Activated T-helper 17 cell treated with anti-CD3 and anti-CD28 coated beads, Interleukin-2, amount 50 U/mL, for 72 hours (primary cell): ENCODE results near the gene RTP3. TPM values are rescaled to one million over a fixed set of nuclear protein-coding genes. Genes with fewer than 3 reads are reported as not detected.

ENCODE experiments used
- ATAC-seq: fragments of 150-1000 bp; cut with Tn5 transposase; replicated peaks from 2 replicates; pipeline ENCODE4 v1.10.0; 2021; ENCODE audit warnings: mild to moderate bottlenecking, moderate library complexity
- H3K27ac Mint-ChIP-seq: one replicate; pipeline ENCODE4 v1.8.0; 2022; ENCODE audit warnings: mixed read lengths
- H3K27me3 Mint-ChIP-seq: one replicate; pipeline ENCODE4 v1.8.0; 2022; ENCODE audit warnings: mixed read lengths
- H3K36me3 Mint-ChIP-seq: one replicate; pipeline ENCODE4 v1.8.0; 2022; ENCODE audit warnings: low read depth, mild to moderate bottlenecking, mixed read lengths
- H3K4me1 Mint-ChIP-seq: one replicate; pipeline ENCODE4 v1.8.0; 2022; ENCODE audit warnings: mixed read lengths
- H3K4me3 Mint-ChIP-seq: one replicate; pipeline ENCODE4 v1.8.0; 2022; ENCODE audit warnings: mild to moderate bottlenecking, mixed read lengths
- H3K9me3 Mint-ChIP-seq: one replicate; pipeline ENCODE4 v1.8.0; 2022; ENCODE audit warnings: mixed read lengths
- total RNA-seq, 2 donors: library from RNA; stranded (reverse); gene quantifications; one replicate each; pipeline ENCODE4 v1.2.3, GENCODE V29; 2022

RTP3 gene
- total RNA-seq, 2 donors from 2014 or later = not detected

GRCh38 chr3:46549989-46550388 lies 52.2 kb downstream of the RTP3 start:
- no peak overlapping the region for H3K4me3 Mint-ChIP-seq
- no peaks in the 10 kb centered on the region for H3K9me3 Mint-ChIP-seq
- H3K36me3 Mint-ChIP-seq = no peaks in the 10 kb centered on the region
- H3K27me3 Mint-ChIP-seq = no peaks in the 10 kb centered on the region
- H3K27ac Mint-ChIP-seq = no peak overlapping the region
- peaks cover 9% of the 10 kb centered on the region for H3K4me1 Mint-ChIP-seq
- no peak for ATAC-seq

Other genes with a start within 250 kb of the RTP3 start
- gene CCR2, start 143.9 kb upstream of the RTP3 start, total RNA-seq = 10 to 100 TPM in 1 of 2 donors, 1 to 10 TPM in 1; 2.9 to 17.5 TPM
- gene CCR5, start 127.0 kb upstream of the RTP3 start, total RNA-seq = 10 to 100 TPM in 1 of 2 donors, 1 to 10 TPM in 1; 2.2 to 13.8 TPM
- 1 to 10 TPM; 2.1 to 3.7 TPM for gene CCRL2, start 90.7 kb upstream of the RTP3 start, total RNA-seq
- gene LTF, start 33.1 kb upstream of the RTP3 start, total RNA-seq = not detected
- not detected for gene LRRC2, start 68.3 kb downstream of the RTP3 start, total RNA-seq
- not detected for gene FAM240A, start 114.5 kb downstream of the RTP3 start, total RNA-seq
- gene ALS2CL, start 195.7 kb downstream of the RTP3 start, total RNA-seq = 1 to 10 TPM in 1 of 2 donors, under 1 TPM in 1; 0.69 to 5.2 TPM
- gene TMIE, start 203.4 kb downstream of the RTP3 start, total RNA-seq = under 1 TPM; 0.15 to 0.53 TPM
- gene PRSS50, start 219.9 kb downstream of the RTP3 start, total RNA-seq = under 1 TPM in 1 of 2 donors, not detected in 1; 0.11 TPM